H7 (cell line): ENCODE results near the gene PGP. TPM values are rescaled to one million over a fixed set of nuclear protein-coding genes. Genes with fewer than 3 reads are reported as not detected.
"Not testable (repeated sequence)": the region's sequence is repeated elsewhere in the genome, so short reads cannot be mapped to it uniquely, and the experiment has no call there.

Experiments
- DNase-seq: peaks from one replicate; pipeline ENCODE4 v3.0.0; 2012
- H3K27me3 ChIP-seq: 2 replicates; pipeline ENCODE4 v1.6.0; 2011; ENCODE audit warnings: mild to moderate bottlenecking, low read length; ENCODE audit not compliant: control insufficient read depth, insufficient read depth
- H3K36me3 ChIP-seq: replicated peaks from 2 replicates; pipeline ENCODE4 v1.5.1; 2011; ENCODE audit warnings: low read length; ENCODE audit not compliant: control insufficient read depth, insufficient read depth
- H3K4me3 ChIP-seq: 2 replicates; pipeline ENCODE4 v1.5.1; 2011; ENCODE audit warnings: low read depth, mild to moderate bottlenecking, control low read depth, low read length, moderate library complexity; ENCODE audit not compliant: insufficient read depth
- total RNA-seq: library from RNA; depleted of rRNA; stranded (reverse); fragments of >200 nt; shearing (Covaris generic); gene quantifications from 2 replicates; pipeline ENCODE4 v1.2.3, GENCODE V29; 2014; rRNA removed

Gene PGP, protein sequence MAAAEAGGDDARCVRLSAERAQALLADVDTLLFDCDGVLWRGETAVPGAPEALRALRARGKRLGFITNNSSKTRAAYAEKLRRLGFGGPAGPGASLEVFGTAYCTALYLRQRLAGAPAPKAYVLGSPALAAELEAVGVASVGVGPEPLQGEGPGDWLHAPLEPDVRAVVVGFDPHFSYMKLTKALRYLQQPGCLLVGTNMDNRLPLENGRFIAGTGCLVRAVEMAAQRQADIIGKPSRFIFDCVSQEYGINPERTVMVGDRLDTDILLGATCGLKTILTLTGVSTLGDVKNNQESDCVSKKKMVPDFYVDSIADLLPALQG
- 42.5 and 57.4 TPM in 2 replicates for total RNA-seq

DNA sequence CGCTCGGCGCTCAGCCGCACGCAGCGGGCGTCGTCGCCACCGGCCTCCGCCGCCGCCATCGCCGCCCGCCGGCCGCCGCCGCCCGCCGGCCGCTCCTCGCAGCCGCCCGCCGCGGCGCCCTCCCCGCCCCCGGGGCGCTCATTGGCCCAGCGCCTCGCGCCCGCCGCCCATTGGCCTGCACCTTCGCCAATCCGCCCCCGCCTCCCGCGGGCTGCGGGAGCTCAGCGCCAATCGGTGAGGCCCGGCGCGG, at the start of gene PGP:
TSS of gene PGP (minus strand) at position 122 of the 250 bp plus-strand sequence. CDS start at position 59, 63 bp downstream.
- Histone ChIP-seq H3K4me3 (peak within 1 kb of the TSS; percentile 90), H3K27me3 (no peaks in the 10 kb centered on the region), H3K36me3 (peaks cover 11% of the 10 kb centered on the region)
- DNase-seq = no peak

DNA sequence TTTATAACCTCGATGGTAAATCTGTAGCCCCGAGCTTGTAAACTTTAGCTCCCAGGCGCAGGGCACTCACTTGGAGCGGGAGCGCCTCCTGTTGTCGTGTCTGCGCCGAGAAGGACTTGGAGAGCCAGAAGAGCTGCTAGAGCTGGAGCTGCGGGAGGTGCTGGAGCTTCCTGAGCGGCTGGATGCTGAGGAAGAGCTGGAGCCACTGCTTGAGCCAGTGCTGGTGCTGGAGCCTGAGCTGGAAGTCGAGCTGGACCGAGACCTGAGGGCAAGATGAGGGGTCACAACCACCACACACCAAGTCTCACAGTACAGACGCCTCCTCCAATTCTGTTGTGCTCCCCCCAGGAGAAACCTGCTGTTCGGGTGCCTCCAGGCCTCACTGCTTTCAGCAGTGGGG, 48.4 kb upstream of the PGP start:
- DNase-seq, H3K27me3 ChIP-seq, H3K4me3 ChIP-seq: not testable (repeated sequence)
- peaks cover 44% of the 10 kb centered on the region for H3K36me3 ChIP-seq

DNA sequence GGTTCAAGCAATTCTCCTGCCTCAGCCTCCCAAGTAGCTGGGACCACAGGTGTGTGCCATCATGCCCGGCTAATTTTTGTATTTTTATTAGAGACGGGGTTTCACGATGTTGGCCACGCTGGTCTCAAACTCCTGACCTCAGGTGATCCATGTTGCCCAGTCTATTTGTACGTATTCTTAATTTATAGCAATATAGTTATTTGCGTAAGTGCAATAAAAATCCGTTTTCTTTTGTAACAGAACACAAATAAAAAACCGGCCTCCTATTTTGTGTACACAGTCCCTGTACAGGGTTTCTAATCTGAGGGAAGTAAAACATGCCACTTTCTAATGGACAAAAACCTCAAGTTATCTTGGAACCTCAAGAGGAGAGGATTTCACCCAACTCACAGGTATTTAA, 45.6 kb upstream of the PGP start:
- no peak for DNase-seq
- Histone ChIP-seq H3K4me3 (no peak overlapping the region), H3K27me3 (no peaks in the 10 kb centered on the region), H3K36me3 (peaks cover 66% of the 10 kb centered on the region)

DNA sequence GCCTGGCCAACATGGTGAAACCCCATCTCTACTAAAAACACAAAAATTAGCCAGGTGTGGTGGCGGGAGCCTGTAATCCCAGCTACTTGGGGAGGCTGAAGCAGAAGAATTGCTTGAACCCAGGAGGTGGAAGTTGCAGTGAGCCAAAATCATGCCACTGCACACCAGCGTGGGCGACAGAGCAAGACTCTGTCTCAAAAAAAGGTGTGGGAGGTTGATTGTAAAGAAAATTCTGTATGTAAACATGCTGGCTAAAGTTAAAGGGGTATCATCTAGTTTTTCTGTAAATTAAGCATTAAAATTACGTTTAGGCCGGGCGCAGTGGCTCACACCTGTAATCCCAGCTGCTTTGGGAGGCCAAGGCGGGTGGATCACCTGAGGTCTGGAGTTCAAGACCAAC, 43.9 kb upstream of the PGP start:
- peaks cover 65% of the 10 kb centered on the region for H3K36me3 ChIP-seq
- DNase-seq, H3K27me3 ChIP-seq, H3K4me3 ChIP-seq: not testable (repeated sequence)

DNA sequence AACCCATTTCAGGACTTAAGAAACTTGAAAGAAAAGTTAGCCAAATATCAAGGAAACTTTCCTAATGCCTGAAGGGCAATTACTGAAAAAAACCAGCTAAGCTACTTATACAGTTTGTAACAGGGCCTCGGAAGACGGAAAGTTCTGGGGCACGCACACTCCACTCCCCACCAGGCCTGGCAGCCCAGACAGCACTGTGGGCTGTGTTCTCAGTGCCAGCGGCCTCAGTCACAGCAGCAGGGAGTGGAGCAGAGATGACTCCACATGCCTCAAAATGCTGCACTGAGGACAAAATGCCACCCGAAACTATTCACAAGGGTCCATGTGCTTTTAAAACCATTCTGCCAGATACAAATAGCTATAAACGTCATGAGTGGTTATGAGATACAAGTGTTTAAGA, 43.1 kb upstream of the PGP start:
- no peaks in the 10 kb centered on the region for H3K27me3 ChIP-seq
- H3K36me3 ChIP-seq = peaks cover 62% of the 10 kb centered on the region
- no peak overlapping the region for H3K4me3 ChIP-seq
- DNase-seq = no peak

DNA sequence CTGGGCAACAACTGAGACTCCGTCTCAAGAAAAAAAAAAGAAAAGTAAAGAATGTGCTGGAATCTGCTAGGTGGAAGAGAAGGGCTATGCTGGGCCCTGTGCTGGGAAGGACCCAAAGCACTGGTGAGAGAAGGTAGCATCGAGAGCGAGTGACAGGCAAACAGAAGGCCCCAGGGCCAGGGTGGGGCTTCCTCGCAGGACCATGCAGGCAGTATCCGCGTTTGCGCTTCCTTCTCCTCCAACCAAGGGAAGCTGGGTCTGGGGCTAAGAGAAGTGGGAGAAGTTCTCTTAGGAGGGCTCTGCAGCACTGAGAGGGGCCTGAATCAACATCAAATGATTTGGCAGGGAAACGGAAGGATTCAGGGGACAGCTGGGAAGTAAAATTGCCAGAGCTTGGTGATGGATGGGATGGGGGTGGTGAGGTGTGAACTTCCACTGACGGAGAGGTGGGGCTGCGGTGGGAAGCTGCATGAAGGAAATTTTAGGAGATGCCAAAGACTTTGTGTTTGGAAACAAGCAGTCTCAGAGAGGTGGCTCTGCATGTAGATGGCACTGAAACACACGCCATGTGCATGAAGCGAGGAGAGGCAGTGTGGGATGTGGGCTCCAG, 42.0 kb upstream of the PGP start:
- Histone ChIP-seq H3K27me3 (no peaks in the 10 kb centered on the region), H3K36me3 (peaks cover 51% of the 10 kb centered on the region), H3K4me3 (no peak overlapping the region)
- peak; percentile 24 for DNase-seq

DNA sequence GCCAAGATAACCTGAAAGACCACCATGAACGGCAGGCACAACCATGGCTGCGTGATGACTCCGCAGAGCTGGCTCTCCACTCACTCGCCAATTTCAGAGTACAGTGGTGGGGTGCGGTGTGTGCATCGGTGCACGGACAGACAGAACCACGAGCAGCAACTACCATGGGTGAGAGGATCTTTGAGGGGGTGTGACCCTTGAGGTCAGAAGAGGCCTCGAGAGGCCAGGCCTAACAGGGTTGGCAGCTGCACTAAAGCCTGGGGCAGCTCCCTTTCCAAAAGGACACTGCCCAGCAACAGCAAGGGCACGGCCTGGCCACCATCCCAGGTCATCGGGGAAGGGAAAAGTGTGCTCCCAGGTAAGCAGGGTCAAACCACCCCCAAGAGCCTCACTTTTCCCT, 38.7 kb upstream of the PGP start:
- peak; percentile 24 for DNase-seq
- Histone ChIP-seq H3K4me3 (no peak overlapping the region), H3K36me3 (peaks cover 36% of the 10 kb centered on the region), H3K27me3 (no peaks in the 10 kb centered on the region)

DNA sequence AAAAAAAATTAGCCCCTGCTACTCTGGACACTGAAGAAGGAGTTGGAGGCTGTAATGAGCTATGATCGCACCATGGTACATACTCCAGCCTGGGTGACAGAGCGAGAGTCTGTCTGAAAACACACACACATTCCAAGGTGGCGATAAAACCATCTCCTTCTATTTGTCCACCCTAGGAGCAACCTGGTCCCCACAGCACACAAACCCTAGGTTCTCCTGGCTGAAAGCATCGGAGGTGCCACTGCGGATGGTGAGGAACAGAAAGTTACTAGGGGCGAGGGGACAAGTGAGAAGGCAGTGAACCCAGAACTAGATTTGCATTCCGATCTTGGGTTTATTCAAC, 38.1 kb upstream of the PGP start:
- Histone ChIP-seq H3K36me3 (peaks cover 33% of the 10 kb centered on the region), H3K27me3 (no peaks in the 10 kb centered on the region), H3K4me3 (no peak overlapping the region)
- DNase-seq = peak; percentile 42

DNA sequence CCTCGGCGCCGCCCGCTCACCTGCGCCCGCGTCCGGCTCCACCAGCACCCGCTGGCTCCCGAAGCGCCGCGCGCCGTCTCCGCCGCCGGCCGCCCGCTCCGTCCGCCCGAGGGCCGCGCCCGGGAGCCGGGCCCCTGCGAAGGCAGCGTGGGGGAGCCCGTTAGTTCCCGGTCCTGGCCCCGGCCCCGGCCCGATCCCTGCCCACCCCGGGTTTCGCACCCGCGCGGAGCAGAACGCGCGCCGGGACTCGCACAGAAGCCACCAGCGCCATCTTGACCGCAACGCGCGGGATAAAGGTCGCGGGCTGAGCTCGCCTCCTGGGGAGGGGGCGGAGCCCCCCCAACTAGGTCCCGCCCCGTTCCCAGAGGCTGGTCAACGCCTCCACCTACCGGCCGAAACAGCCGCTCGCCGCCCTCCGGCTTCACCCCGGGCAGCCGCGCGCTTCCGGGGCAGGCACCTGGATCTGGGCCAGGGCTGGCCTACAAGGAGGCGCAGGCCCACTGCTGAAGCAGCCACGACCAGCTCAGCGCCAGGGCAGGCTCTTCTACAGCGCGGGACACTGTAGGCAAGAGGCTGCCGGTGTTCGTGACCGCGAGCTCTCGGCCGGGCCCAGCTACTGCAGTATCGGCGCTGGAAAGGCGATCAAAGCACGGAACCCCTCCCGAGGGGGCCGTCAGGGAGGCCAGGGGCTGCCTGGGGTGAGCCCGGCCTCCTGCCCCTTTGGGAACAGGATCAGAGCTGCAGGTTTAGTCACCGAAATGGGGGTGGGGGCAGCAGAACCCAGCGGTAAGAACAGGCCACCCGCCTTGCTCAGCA, 36.9 kb upstream of the PGP start, which contains the start of gene ECI1:
TSS of gene ECI1 (minus strand) at position 292 of the 816 bp plus-strand sequence. CDS start at position 271, 21 bp downstream.
- Histone ChIP-seq H3K36me3 (peaks cover 23% of the 10 kb centered on the region), H3K27me3 (no peaks in the 10 kb centered on the region), H3K4me3 (peak within 1 kb of the TSS; percentile 79)
- peak; percentile 100 for DNase-seq

DNA sequence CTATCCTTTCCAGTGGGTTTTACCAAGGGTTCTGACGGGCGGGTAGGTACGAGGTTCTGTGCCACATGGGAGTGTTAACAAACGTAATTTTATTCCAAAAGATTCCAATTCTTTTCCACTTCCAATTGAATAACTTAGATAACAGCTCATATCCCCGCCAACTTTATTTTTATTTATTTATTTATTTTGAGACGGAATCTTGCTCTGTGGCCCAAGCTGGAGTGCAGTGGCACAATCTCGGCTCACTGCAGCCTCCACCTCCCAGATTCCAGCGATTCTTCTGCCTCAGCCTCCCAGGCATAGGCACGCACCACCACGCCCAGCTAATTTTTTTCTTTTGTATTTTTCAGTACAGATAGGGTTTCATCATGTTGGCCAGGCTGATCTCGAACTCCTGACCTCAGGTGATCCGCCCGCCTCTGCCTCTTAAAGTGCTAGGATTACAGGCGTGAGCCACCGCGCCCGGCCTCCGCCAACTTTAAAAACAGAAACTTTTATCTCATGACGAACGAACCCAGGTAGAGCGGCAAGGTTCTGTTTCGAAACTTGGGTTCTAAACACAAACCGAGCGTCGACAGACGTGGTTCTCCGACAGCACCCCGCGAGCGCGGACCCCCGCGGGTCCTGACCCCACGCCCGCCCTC, 36.1 kb upstream of the PGP start:
- DNase-seq = no peak
- peaks cover 22% of the 10 kb centered on the region for H3K36me3 ChIP-seq

DNA sequence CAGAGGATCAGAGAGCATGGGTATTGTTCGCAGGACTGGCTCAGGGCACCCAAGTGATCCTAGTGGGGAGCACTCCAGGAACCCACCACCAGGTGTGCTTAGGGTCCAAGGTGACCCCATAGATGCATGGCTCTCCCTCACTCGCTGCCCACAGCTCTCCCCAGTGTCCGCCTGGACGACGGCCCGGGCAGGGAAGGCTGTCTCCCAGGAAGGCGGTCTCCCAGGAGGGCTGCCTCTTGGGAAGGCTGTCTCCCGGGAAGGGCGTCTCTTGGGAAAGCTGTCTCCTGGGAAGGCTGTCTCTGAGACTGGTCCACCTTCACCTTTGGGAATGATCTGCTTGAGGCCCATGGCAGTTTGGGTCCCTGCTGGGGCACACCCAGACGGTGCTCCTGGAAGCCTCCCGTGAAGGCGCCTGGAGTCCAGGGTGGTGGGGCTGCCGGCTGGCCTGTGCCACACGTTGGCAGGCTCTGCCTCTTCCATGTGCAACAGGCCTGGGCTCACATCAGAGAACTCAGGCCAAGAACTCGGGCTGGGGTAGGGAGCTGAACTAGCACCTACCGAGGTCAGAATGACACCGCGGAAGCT, 31.8 kb upstream of the PGP start:
- H3K4me3 ChIP-seq = no peak overlapping the region
- no peaks in the 10 kb centered on the region for H3K27me3 ChIP-seq
- DNase-seq = peak; percentile 43
- peaks cover 11% of the 10 kb centered on the region for H3K36me3 ChIP-seq

More for the DNA sequence above, 36.1 kb upstream of the PGP start:
- Histone ChIP-seq H3K4me3 (peak overlapping the region; percentile 79), H3K27me3 (no peaks in the 10 kb centered on the region)

DNA sequence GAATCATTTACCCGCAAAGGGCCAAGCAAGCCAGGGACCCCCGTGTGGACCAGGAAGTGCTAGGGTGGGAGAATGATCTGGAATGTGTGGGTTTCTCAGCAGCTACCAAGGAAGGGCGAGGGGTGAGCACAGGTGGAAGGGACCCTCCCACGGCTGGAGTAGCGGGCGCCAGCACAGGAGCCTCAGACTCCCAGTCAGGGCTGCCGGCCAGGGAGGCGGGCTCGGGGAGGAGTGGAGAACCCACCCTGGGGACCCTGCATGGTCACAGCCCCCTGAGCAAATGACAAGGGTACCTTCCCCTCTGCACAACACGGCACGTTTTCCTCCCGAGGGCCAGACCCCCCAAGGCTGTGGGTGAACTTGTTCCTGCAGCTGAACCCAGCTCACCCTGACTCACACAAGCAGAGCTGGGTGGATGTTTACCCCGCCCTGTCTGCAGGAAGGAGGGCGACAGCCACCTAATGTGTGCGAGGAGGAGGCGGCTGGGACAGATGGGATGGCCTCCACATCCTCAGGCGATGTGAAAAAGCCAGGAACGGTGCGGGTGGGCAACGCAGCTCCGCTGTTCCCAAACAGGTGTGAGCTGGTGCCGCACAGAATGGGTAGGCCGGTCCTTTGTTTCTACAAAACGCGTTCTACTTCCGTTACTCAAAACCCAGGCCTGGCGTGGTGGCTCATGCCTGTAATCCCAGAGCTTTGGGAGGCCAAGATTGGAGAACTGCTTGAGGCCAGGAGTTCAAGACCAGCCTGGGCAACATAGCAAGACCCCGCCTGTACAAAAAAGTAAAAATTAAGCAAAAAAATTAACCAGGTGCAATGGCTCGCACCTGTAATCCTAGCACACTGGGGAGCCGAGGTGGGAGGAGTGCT, 30.5 kb upstream of the PGP start:
- no peak overlapping the region for H3K4me3 ChIP-seq

DNA sequence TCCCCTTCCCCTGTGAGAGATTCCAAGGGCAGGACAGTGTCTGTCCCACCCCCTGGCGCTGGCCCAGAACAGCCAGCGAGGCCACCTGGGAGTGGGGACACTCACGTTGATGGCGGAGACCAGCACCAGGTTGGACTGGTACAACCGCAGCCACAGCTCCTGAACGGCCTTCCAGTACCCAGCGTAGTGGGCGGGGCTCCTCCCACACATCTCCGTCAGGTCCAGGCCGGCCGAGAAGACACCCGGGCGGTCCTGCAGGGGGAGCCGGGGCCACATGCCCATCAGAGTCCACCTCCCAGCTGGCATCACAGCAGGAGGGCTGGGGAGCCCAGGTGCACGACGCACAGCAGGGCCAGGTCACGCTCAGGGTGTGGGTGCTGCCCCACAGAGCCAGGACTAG, 29.7 kb upstream of the PGP start:
- DNase-seq = peak; percentile 86

More for the DNA sequence above, 30.5 kb upstream of the PGP start:
- Histone ChIP-seq H3K27me3 (no peaks in the 10 kb centered on the region), H3K36me3 (peaks cover 11% of the 10 kb centered on the region)
- peak; percentile 59 for DNase-seq

More for the DNA sequence above, 29.7 kb upstream of the PGP start:
- H3K4me3 ChIP-seq = no peak overlapping the region
- H3K27me3 ChIP-seq = no peaks in the 10 kb centered on the region
- H3K36me3 ChIP-seq = peaks cover 11% of the 10 kb centered on the region
